CD1c-positive myeloid dendritic cell (primary cell): Measurements from ENCODE around the gene KCNC3.
"Not testable (repeated sequence)": the region's sequence is repeated elsewhere in the genome, so short reads cannot be mapped to it uniquely, and the experiment has no call there.

Experiments
- DNase-seq: peaks from one replicate; pipeline ENCODE4 v3.0.0-alpha.2; 2016; ENCODE audit errors: extremely low spot score

The KCNC3 gene

DNA sequence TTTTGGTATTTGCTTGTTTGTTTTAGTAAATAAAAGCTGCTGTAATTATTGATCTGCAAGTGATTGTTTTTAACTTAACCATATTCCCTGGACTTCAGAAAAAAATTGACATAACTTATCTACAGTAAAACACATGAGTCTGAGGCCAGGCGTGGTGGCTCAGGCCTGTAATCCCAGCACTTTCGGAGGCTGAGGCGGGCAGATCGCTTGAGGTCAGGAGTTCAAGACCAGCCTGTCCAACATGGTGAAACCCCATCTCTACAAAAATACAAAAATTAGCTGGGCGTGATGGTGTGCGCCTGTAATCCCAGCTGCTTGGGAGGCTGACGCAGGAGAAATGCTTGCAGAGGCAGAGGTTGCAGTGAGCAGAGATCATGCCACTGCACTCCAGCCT is 24.3 kb upstream of the KCNC3 start:
- not testable (repeated sequence) for DNase-seq

DNA sequence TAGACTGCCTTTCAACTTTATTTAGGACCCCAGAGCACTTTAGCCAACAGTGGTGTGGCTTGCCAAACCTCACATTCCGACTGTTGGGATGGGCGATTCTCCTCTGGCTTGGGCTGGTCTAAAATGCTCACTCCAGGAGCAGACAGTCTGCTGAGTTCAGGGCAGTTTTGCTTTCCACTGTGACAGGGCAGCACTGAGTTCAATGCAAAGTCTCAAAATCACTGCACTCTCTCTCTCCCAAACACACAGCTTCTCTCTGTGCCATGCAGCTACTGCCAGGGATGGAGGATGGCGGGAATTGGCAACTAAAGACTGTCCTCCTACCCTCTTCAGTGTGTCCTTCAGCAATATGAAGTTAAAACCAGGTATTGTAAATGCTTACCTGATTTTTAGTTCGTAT is 23.1 kb upstream of the KCNC3 start:
- no peak for DNase-seq

DNA sequence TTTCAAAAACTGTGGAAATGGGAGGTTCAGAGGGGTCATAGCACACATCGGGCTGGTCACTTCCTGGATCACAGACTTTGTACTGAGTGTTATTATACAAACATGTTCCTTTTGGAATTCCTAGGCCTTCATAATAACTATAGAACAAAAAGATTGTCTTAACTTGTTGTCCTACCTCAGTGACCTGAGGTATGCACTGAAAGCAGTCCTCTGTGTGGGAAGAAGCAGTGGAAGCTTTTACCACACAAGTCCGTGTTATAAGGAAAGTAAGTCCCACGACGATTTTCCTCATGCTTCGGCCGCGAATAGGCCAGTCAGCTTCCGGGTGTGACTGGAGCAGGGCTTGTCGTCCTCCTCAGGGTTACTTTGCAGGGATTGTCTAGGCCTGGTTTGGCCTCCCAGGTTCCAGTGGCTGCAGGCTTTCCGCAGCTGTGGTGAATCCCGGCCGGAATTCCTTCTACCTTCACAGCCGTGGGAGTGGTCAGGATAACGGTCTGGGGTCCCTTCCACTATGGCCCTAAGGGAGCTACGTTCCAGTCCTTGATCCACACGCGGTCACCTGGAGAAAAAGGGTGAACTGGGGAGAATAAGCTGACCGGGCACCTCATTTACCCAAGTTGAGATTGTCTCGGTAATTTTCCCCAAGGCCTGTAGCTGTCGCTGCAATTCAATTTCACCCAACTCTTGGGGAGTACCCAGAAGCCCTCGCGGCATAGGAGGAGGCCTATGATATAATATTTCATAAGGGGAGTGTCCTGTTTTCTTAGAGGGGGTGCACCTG is 20.3 kb upstream of the KCNC3 start:
- no peak for DNase-seq

DNA sequence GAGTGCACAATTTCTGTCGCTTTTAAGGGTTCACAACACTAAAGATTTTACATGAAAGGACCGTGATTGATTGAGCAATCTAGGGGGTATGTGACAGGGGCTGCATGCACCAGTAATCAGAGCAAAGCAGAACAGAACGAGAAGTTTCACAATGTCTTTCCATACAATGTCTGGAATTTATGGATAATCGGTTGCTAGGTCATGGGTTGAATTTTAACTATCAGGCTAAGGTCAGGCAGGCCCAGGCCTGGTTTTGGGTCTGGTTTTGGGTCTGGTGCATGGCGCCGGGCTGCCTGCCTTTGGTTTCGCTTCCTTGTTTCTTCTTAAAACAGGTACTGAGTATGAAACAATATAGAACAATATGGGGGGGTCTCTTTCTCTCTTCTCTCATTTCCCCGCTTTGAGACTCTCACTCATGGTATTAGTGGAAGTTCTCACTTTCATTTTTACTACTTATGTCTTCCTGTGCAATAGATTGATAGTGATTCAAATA is 18.0 kb upstream of the KCNC3 start:
- DNase-seq = peak; percentile 69

DNA sequence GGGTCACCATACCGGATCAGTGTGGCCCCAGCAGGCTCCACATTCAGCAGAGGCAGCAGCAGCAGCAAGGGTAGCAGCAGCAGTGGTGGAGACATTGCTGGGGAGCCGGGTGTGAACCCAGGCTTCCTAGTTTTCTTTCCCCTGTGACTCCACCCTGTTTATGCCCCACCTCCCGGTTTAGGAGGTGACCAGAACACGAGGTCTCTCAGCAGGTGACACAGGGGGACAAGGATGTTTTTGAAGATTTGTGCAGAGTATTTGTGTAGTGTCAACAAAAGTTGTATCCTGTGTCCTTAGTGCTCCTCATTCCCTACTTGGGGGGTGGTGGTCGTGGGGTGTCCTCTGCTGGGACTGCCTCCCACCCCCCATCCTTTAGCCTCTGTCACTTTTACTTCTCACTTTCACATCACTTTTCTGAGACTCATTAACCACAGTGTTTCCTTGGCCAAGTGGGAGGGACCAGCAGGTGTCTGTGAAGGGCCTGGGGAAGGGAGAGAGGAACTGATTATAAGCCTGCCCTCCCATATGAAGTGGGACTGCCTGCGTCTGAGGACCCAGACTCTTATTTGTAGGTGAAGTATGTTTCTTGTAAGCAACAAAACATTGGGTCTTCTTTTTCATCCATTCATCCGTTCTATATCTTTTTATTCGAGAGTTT is 15.6 kb upstream of the KCNC3 start:
- DNase-seq = peak; percentile 68

DNA sequence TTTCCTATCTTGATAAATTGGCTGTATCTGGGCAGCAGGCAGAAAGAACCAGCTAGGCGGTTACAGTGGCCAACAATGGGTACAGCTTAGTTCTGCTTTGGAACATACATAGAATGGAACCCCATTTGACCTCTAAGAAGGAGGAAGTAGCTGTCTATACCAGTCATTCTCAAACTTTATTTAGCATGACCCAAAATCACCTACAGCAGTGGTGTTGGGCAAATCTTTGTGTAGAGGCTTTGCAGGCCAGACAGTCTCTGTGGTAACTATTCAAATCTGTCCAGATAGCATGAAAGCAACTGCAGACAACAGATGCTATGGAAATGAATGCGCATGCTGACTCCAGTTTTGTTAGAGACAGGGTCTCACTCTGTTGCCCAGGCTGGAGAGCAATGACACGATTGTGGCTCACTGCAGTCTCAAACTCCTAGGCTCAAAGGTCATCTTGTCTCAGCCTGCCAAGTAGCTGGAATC is 12.0 kb upstream of the KCNC3 start:
- peak; percentile 89 for DNase-seq

DNA sequence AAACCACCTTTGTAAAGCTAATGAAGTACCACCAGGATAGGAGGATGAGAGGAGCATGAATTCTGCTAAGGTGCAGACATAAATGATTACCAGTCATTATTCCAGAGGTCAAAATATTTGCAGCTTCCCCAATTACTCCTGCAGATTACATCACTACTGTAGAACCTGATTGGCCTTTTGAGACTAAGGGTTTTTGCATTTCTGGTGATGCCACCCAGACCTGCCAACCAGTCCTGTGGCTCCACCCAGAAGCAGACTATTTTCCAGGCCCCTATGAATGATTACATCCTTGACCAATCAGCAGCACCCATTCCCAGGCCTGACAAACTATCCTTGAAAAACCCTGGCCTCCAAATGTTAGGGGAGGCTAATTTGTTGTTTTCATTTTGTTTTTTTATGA is 11.2 kb upstream of the KCNC3 start:
- peak; percentile 49 for DNase-seq

DNA sequence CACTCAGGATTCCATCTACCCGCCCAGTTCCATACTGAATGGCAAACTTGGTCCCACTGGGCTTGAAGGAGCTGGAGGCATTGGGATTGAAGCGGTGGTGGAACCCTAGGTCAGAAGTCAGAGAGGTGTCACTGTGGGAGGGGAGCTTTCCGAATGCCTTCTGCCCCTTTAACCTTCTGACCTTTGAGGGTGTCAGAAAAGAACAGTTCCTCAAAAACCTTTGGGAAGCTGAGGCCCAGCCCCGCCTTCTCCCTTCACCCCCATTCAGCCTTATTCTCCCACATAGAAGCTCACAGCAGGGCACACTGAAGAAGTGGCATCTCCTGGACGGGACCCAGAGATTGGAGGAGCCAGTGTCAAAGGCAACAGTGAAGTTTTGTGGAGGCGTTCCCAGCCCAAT is 7.9 kb upstream of the KCNC3 start:
- DNase-seq = peak; percentile 68

DNA sequence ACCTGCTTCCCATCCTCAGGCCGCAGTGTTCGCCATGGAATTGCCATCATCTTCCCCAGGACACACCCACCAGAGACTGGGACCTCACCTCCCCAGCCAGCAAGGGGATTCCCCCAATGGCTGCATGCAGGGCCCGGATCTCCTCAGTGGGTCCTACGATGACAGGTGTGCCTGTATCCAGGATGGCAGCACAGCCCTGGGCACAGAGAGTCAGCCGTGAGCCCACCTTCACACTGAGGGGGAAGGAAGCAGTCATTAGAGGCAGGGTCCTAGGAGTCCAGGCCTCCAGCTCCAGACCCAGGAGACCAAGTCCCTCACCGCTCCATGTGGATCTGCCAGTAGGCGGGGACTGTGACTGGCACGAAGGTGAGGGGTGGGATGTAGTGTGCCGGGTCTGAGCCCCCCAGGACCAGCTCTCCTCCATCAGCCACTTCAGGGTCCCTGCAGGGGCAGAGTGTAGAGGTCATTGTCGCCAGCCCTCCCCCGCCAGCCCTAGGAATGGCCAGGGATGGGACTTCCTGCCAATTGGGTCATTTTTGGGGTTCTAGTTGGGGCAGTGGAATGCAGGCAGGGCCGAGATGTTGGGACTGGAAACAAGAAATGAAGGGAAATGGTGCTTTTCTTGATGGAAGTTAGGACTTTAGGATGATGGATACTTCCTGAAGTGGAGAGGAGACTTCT is 5.7 kb upstream of the KCNC3 start:
- no peak for DNase-seq

DNA sequence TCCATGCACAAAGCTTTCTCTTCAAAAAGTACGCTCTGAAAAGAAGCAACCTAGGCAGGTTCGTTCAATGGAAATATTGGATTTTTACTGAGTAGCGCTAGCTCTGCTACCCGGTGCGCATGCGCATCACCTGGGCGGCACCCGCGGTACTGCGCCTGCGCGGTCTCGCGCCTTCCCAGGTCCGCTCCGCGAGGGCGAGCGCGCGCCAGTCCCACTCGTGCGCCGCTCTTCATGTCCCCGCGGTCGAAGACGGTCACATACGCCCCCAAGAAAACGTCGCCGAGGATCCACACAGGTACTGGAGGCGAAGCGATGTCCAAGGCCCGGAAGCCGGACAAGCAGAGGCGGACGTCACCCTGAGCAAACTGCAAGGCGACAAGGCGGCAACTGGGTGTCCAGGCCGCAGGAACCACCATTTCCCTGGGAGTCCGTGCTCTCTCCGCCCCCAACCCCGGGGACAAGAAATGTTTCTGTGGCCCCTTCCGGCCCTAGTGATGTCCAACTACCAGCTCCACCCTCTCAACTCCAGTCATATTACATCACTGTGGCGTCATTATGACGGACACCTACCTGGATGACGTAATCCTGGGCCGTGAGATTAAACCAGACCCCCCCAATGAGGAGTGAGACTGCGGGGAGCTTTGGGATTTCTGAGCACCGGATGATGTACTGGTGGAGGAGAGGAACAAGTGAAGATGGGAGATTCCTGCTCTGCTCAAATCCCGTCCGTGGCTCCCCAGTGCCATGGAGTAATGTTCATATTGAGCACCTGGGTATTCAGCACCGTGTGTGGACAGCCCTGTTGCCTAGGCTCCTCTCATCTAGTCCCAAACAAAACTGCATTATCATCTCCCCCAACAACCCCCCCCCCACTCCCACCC is 4.8 kb upstream of the KCNC3 start:
- DNase-seq = peak; percentile 91

DNA sequence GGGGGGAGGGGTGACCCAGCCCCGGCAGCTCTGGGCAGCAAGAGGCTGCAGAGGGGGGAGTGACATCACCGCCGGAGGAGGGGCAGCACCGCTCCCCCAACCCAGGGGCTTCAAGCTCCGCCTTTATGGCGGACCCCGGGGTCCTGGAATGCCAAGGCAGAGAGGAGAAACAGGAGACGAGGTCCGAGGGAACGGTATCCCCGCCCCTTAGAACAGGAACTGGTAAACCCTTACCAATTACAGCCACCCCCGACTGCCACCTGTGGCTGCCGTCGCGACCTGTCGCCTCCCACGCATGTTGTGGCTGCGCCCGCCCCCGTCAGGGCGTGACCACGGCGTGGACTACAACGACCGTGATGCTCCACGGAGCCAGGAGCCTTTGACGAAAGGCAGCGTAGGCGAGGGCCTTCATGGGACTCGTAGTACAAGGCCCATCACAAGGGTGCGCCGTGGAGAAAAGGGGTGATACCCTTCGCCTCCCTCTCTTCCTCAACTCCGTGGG is 4.1 kb upstream of the KCNC3 start:
- peak; percentile 94 for DNase-seq

DNA sequence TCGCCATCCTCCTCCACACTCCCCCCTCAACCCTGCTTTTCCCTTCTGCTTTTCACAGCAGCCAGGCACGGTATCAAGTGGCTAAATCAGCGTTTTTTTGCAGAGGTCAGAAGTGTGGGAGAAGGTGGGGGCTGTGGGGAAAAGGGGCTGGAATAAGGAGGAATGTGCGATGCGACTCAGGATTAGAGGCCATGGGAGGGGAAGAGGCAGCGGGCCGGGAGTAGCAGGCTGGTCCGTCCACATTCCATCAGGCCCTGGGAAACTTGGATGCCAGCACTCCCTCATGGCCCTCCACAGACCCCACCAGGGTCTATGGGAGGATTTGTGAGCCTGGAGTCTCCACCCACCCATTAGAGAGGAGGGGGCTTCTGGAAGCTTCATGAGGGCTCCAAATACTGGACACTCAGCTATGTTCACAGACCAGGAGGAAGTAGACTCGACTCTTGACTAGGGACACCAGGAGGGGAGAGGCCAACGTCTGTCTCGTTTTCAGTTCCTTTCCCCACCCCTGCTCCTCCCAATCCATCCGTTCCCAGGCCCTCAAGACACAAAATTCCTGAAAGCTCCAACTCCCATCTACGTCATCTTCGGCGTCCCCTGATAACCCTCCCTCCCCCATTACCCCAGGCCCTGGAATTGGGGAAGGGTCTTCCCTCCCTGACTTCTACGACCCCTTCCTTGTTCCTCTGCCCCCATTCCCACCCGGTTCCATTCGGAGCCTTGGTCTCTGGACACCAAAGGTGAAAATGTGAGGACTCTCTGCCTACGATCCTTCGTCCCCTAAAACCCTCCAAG is 3.3 kb upstream of the KCNC3 start:
- peak; percentile 67 for DNase-seq

DNA sequence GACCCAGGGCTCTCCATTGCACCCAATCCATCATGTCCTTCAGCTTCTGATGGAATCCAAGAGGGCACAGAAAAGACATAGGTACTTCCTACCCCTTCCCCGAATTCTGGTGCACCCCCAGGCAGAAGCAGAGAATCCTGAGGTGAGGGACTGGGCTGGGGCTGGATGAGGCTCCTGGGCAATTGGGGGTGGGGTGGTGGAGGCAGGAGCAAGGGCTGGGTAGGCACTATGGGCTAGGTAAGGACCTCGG is 2.7 kb upstream of the KCNC3 start:
- no peak for DNase-seq

DNA sequence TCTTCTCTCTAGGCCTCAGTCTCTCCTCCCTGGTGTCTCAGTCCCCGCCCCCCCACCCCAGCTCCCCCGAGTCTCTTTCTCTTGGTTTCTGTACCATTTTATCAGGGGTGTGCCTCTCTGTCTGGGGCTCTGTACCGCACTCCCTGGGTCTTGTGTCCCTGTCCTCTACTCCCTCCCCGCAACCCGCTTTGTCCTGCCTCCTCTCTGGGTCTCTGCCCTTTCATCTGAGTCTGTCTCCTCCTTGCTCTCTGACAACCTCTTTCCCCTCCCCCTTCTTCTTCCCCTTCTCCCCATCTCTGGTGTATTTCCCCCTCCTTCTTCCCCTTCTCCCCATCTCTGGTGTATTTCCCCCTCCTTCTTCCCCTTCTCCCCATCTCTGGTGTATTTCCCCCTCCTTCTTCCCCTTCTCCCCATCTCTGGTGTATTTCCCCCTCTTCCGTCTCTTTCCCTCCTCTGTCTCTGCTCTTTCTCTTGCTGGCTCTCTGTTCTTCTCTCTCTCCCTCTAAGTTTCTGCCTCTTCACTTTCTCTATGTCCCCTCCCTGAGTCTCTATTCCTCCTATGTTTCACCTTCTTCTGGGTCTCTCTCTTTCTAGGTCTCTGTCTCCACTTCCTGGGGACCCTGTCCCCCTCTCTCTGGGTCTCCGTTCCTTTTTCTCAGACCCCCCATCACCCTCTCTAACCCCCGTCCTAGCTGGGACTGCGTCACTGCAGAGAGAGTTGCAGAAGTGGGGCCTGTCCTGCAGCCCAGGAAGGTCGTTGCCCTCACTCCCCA is 2.2 kb upstream of the KCNC3 start:
- DNase-seq = no peak

DNA sequence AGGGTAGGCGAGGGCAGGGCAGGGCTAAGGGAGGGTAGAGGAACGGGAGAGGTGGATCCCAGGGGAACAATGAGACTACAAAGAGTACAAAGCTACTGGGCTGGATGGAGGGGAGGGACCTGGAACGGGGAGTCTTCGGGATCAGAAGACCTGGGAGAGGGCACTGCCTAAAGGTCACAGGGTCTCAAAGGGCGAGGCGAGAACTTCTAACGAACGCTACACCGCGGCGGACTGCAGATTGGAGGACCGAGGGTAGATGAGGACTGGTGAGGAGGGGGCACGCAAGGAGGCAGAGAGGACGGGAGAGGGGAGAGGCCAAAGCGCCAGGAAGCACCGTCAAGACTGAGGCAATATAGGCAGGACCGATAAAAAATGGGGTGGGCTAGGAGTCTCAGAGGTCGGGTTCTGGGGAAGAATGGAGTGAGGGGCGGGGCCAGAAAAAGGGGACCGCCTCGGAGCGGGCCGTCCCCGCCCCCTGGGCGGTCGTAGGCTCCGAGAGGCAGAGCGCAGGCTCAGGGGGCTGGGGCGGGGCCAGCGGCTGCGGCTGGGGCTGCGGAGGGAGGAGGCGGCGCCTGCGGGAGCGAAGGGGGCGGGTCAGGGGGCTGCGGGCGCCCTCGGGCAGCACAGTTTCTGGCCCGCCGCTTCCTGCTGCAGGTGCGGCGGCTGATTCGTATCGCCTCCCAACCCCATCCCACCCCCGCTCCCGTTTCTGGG is 1.3 kb upstream of the KCNC3 start:
- DNase-seq = peak; percentile 88

DNA sequence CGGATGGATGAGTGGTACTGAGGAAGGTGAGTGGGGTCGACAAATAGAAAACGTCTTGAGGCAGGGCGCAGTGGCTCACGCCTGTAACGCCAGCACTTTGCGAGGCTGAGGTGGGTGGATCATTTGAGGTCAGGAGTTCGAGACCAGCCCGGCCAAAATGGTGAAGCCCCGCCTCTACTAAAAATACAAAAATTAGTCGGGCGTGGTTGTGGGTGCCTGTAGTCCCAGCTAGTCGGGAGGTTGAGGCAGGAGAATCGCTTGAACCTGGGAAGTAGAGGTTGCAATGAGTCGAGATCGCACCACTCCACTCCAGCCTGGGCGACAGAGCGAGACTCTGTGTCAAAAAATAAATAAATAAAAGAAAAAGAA is 733 bp upstream of the KCNC3 start:
- not testable (repeated sequence) for DNase-seq

DNA sequence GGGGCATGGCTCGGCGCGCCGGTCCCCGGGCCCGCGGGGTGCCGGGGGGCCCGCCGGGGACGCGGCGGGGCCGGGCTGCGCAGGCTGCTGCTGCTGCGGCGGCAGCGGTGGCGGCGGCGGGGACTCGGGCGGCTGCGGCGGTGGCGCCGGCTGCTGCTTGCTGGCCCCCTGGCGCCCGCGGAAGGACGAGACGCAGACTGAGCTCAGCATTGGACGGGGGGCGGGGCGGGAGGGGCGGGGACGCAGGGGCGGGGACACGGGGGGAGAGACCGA is 368 bp downstream of the KCNC3 start:
- no peak for DNase-seq

DNA sequence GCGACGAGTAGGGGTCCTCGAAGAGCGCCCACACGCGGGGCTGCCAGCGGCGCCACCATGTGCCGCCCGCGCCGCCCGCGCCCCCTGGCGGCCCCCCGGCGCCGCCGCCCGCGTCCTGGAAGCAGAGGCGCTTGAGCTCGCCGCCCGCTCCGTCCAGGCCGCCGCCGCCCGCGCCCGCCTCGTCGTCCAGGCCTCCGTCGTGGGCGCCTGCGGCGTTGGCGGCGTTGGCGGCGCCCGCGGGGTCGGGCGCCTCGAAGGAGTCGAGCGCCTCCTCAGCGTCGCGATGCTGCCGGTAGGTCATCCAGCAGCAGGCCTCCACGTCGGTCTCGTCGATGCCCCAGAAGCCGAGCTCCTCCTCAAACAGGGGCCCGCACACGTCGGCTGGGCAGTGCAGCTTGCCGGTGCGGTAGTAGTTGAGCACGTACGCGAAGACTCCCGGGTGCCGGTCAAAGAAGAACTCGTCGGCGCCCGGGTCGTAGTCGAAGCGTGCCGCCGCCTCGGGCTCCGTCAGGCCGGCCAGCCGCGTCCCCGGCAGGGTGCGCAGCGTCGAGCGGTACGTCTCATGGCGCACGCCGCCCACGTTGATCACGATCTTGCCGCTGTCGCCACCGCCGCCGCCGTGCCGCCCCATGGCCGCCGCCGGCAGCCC is 829 bp downstream of the KCNC3 start:
- DNase-seq = peak; percentile 81

DNA sequence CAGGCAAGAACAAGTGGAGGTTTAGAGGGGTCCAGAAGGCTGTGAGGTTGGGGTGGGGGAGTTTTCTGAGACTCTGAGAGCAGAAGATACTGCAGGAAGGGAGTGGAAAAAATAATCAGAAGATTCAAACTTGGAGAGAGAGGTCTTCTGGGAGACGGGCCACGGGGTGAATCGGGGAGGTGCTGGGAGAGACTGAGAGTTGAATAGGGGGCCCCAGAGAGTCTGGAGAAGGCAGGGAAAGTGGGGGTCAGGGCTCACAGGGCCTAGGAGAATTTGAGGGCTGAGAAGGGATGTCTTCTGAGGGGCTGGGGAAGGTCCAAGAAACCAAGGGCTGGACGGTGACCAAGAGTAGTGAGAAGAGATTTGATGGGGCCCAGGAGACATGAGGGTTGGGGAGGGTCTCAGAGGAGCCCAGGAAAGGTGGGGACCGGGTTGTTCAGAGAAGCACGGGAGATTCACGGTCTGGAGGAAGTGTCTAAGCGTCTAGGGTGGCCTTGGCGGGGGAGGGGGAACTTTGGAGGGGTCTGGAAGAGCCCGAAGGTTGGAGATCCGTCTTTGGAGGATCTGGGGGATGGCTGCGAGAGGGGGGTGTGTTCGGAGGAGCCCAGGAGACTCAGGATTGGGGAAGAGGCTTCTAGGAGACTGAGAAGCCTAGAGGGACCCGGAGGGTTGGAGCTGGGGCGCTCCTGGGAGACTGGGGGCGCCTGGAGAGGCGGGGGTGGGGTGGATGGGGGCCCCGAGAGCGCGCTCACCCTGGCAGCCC is 1.5 kb downstream of the KCNC3 start:
- DNase-seq = no peak
